Fibroblast of skin of right quadriceps (primary cell): ENCODE results near the gene LTBP2.
"Not testable (repeated sequence)": the region's sequence is repeated elsewhere in the genome, so short reads cannot be mapped to it uniquely, and the experiment has no call there.

Experiments
- DNase-seq: peaks from one replicate; pipeline ENCODE4 v3.0.0-alpha.2; 2013

Gene LTBP2

DNA sequence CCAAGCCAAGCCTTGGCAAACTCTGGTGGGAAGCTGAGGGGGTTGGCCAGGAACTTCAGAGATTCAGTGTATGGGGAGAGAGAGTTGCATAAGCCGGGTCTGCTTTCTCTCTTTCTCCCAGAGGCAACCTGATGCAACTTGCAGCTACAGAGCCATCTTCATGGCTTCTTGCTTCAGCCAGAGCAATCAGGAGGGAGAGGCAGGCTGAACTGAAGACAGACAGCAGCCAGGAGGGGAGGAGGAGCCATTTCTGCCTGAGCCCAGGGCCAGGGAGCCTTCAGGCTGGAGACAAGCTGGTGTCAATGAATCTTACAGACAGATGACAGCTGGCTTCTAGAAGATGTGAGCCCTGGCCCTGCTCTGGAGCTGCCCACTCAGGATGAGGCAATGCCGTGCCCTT lies 137.7 kb downstream of the LTBP2 start:
- no peak for DNase-seq

DNA sequence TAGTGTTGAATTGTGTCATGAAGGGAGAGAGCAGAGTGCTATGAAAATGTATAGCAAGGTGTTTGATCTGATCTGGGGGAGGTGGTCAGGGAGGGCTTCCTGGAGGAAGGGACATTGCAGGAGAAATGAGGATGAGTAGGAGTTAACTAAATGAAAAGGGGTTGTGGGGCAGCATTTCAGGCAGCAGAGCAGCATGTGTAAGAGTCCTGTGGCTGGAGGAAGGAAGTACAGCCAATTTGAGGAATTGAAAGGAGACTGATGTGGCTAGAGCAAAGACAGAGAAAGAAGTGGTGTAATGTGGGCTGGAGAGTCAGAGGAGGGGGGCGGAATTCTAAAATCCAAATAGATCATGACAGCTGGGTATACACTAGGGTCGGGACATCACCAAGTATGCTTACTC lies 139.4 kb downstream of the LTBP2 start:
- DNase-seq, result no peak

DNA sequence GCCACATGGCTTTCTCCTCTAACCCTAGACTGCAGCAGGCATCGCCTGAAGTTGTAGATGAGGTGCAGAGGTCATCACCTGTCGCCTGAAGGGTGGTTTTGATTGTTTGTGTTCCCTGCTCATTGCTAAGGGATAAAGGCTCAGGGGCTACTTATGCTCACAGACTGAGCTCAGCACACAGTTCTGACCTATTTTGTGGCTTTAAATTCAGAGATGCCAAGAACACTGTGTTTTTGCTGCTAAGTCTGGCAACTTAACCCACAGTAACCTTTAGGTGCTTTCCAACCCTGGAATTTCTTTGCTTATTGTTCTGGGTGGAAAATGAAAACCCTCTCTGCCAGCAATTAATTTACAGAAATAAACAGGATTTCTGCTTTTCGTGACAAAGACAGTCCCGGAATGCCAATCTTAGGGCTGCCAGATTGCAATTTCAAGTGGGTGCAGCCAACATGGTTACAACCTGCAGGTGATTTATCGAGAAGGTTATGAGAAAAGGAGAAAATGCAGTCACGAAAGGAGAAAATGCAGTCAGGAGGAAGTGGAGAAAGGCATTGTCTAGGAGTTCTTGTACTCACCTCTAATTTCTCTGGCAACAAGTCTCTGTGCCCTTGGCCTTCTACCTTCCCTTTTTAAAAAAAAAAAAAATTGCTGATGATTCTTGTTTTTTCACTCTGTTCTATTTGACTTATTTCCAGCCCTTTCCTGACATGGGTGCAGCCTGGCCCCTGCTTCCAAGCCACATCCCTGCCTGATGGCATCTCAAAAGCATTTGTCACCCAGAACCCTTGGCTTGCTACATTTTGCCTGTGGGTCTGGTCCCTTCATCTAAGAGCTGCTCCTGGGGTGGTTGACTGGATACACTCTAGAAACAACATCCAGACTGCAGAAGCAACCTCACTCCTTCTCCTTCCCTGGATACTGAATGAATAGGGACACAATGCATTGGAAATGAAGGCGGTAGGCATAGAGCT lies 142.2 kb downstream of the LTBP2 start:
- no peak for DNase-seq

DNA sequence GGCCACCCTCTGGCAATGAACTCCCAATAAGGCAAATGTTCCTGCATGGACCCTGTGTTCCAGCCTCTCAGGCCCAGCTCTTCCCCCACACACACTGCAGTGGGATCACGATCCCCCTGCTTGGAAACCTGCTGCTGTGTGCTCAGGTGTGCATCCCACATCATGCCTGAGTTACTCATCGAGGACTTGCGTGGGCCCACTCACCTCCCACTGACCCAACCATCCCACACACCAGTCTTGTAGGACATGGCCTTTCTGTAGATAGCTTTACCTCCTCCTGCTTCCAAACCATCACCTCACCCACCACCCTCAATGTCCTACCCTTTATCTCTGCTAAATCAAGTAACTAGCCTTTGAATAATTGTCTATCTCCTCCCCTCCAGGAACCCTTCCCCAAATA lies 143.5 kb downstream of the LTBP2 start:
- DNase-seq, result no peak

DNA sequence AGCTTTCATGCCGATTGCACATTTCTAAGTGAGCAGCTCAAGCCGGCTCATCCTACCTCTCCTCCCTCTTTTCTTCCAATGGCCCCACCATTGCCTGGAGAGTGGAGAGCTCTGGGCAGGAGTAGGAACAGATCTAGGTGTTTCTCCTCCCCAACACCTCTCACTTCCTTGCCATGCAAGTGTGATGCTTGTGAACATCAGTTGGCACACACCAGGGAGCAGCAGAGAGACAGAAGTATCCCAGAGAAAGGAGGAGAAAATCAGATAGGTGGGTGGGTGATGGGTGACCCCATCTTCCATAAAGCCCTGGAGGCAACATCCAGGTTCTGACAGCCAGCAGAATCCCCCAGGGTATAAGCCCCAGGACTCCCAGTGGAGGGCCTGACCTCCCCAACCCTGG lies 146.7 kb downstream of the LTBP2 start:
- no peak for DNase-seq

DNA sequence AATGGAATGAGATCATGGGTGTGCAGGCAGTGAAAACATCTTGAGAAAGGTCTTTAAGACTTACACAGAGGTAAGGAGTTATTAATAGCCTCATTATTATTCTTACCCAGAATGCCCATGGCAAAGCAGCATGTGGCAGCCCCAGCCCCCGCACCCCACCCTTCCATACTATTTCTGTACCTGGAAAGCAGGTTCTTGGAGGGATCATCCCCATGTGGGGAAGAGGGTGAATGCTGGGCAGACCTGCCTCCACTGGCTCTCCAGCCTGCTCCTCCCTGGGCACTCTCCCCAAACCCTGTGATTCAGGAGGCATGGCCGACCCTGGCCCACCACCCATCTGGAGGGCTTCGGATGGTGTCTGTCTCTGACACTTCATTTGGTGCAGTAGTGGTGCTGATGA lies 147.3 kb downstream of the LTBP2 start:
- DNase-seq, result no peak

DNA sequence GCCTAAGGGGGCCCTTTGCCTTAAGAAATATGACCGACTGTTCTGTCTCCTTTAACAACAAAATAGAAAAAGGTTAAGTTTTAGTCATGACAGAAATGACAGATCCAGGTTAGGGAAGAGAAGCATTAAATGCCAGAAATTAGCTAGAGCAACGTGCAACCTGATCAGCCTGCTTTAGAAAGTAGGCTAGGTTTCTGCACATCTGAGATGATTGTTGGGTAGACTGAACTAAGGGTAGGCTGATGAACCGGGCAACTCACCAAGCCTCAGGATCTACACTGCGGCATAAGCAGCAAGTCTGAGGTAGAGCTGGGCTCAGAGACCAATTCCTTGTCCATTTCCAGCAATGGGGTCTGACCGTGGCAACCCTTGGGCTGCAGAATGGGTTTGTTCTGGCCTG lies 148.3 kb downstream of the LTBP2 start:
- no peak for DNase-seq

DNA sequence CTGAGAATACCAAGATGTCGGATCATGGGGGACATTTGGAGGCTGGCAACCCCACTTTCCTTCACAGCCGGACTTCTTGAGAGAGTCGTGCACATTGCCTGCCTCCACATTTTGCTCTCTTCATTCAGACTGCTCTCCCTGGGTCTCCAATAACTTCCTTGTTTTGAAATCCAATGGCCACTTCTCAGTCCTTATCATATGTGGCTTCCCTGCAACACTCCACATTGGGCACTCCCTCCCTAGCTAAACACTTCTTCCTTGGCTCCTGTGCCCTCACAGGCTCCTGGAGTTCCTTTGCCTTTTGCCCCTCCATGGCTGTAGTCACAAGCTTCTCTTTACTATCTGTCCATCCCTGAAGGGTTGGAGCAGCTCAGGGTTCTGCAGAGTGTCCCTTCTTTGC lies 149.0 kb downstream of the LTBP2 start:
- no peak for DNase-seq

DNA sequence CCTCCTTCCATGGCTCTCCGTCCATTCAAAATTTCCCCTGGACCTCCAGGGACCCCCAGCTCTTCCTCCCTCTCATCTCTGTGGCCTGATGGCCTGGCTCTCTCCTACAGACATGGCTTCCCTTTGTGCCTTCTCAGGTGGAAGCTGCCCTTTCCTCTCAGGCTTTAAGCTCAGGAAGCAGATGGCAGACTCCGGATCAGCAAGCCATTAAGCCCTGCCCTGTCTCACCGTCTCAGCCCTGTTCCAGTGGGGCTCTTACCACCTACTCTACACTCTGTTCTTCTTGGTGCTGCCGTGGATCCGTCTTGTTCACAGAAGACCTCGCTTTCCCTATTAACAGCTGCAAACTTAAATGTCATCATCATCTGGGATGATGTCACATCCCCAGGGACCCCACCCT lies 152.1 kb downstream of the LTBP2 start:
- DNase-seq, result no peak

DNA sequence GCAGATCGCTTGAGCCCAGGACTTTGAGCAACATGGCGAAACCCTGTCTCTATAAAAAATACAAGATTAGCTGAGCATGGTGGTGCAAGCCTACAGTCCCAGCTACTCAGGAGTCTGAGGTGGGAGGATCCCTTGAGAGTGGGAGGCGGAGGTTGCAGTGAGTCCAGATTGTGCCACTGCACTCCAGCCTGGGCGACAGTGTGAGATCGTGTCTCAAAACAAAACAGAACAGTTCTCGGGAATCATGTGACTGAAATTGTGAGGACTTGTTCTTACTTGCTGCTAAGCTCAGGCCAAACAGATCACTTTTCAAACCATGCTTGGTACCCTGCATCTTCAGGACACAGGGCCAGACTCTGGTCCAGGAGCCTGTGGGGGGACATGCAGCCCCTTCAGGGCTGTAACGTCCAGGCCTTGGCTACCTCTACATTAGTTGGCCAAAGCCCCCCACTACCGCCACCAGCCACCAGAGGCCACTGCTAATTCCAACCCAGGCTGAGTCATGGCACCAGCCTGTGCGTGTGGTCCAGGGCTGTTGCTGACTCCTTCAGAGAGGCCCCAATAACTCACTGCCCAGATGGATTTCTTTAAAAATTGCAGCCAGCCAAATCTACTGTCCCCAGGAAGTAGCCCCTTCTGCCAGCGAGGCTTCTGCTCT lies 152.6 kb downstream of the LTBP2 start:
- DNase-seq, result peak; percentile 53

DNA sequence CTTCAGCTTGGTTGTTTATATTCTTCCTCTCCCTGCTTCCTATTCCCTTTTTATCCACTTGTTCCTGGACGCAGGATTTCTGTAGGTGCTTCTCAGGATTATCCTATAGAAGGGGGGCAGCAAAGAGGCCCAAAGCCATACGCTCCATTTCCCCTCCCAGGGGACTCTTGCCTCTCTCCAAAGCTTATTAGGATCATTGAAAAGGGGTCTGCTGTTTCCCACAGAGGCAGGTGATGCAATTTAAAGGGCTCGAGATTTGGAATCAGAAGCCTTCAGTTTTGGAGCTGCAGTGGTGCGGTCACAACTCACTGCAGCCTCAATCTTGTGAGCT lies 154.5 kb downstream of the LTBP2 start:
- no peak for DNase-seq

DNA sequence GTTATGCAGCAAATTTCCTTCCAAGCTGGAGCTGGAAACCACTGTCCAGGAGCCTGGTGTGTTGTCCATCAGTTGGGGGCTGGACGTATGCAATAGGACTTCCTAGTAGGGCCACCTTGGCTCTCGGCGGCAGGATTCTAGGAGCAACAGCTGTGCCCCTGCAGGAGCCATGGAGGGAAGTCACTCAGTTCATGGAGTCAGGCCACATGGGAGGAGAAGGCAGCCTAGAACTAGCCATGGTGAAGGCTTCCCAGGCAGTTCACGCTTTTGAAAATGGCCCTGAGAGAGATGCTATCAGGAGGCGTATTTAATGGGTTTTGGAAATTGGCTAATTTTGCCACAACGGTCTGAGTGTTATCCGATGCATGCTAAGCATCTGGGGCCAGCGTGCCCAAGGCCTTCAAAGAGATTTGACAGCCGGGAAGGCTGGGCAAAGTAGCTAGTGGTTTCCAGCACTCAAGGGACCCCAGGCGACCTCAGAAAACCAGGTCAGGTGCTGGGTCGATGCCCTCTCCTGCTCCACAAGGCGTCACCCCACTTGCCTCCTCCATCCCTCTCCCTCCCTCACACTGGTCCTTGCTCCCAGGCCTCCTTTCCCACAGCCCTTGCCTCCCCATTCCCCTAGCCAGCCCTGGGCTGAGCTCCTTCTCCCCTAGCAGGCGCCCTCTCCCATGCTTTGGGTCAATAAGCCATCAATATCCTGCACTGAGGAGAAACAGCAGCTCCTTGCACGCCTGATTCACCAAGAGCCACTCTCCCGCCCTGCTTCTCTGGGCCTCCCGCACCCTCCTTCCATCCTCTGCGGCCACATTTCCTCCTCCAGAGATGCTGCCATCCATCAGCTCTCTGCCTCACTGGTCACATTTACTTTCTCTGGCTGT lies 155.1 kb downstream of the LTBP2 start:
- DNase-seq, result no peak

DNA sequence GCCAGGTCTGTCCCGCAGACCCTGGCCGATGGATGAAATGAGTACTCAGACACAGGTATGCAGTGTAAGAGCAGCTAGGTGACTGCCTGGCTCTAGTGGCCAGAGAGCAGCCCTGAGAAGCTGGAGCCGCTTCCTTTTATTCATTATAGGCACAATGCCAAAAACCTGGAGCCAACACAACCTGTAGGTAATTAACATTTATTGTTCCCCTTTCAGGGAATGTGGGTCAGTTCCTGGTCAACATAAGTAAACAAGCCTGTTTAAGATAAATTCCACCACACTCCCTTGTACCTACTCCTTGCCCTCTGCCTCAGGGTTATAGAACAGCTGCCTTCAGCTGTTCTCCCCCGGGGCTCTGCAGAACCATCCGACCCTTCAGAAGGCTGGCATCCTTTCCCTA lies 157.6 kb downstream of the LTBP2 start:
- DNase-seq, result not testable (repeated sequence)
